DOHH2 (cell line): ENCODE measurements around the gene TMEM109.

Source experiments
- CTCF ChIP-seq: fragments of 200-600 bp; sonication (generic); IDR thresholded peaks from one replicate; pipeline ENCODE4 v1.5.1; 2014; ENCODE audit warnings: antibody characterized with exemption, mild to moderate bottlenecking, low read depth, low read length; ENCODE audit not compliant: poor library complexity, severe bottlenecking
- EZH2phosphoT487 ChIP-seq: fragments of 200-600 bp; sonication (generic); IDR thresholded peaks from 2 replicates; pipeline ENCODE4 v1.6.1; 2017; ENCODE audit warnings: borderline replicate concordance, mild to moderate bottlenecking, antibody characterized with exemption, low read length, moderate library complexity, mixed read lengths

DNA sequence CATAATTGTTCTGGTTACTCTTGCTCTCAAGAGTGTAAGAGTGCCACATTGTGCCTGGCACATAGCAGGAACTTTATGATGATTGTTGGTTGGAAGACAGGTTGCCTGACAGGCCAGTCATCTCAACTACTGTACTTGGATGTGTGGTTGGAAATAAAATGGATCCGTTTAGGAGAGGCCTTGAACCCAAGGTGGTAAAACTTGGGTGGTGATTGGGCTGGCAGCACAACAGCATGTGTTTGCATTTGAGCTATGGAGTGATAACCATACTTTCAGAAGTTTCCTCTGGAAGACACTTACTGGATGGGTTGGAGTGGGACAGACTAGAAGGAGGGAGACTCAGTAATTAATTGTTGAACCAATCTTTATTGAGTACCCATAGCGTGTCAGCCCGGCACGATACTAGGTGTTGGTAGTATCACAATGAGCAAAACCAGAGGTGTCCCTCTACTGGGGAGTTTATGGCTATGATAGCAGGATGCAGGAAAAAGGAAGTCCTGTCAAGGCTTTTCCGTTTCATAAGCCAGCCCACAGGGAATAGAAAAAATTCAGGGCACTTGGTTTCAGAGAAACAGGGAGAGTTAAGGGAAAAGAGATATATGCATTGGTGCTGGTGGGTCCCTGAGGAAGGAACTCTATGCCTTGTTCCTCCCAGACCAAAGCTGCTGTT is 3.1 kb upstream of the TMEM109 start:
- TF ChIP-seq CTCF (peak; percentile 20), EZH2phosphoT487 (no peak)
